Large intestine (tissue), 3 donors: ENCODE results near the gene TRIM22. TPM values are rescaled to one million over a fixed set of nuclear protein-coding genes. Genes with fewer than 3 reads are reported as not detected.
"Not testable (repeated sequence)": the region's sequence is repeated elsewhere in the genome, so short reads cannot be mapped to it uniquely, and the experiment has no call there.

ENCODE experiments used
- DNase-seq, 2 donors: peaks; one replicate each; pipeline versions ENCODE4 v3.0.0 to v3.0.0-alpha.2; 2013
- H3K27ac ChIP-seq: one replicate; pipeline ENCODE4 v1.5.1; 2013; ENCODE audit warnings: low read length
- H3K27me3 ChIP-seq: 2 replicates; pipeline ENCODE4 v1.6.1; 2013; ENCODE audit warnings: low read length; ENCODE audit not compliant: control insufficient read depth, insufficient read depth
- H3K36me3 ChIP-seq: 2 replicates; pipeline ENCODE4 v1.6.1; 2013; ENCODE audit warnings: low read length; ENCODE audit not compliant: control insufficient read depth, insufficient read depth
- H3K4me1 ChIP-seq: one replicate; pipeline ENCODE4 v1.6.1; 2013; ENCODE audit warnings: low read length; ENCODE audit not compliant: control insufficient read depth, insufficient read depth
- H3K4me3 ChIP-seq: one replicate; pipeline ENCODE4 v1.5.1; 2013; ENCODE audit warnings: low read length
- H3K9me3 ChIP-seq: one replicate; pipeline ENCODE4 v1.6.1; 2013; ENCODE audit warnings: mild to moderate bottlenecking, low read depth, low read length, moderate library complexity; ENCODE audit not compliant: control insufficient read depth
- WGBS: methylation state at CpG from one replicate; pipeline ENCODE4 v1.1.5; 2013; ENCODE audit warnings: low lambda C conversion rate; ENCODE audit not compliant: insufficient coverage; 5-methylcytosine and 5-hydroxymethylcytosine counted together
- polyA plus RNA-seq: library from polyadenylated mRNA; unstranded; fragments of 120-200 nt; gene quantifications from one replicate; pipeline ENCODE4 v1.2.1, GENCODE V29; 2013

TRIM22 gene
- polyA plus RNA-seq, 1 donor: 15.2 TPM

DNA sequence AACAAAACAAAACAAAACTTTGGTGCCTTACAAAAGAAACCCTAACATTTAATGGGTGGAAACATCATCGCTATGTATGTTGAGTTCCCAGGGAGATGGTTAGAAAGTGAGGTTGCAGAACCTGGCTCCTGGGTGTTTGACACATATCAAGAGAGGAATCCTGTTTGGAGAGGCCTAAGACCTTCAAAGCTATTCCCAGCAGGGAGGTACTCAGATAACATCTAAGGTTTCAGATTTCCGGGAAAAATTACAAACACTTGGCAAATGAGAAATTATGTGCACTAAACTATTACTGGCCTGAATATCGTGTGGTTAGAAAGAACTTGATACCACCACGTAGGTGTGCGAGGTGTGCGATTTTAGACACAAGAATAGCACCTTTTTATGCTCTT is 23.2 kb upstream of the TRIM22 start:
- Histone ChIP-seq H3K9me3 (no peaks in the 10 kb centered on the region), H3K4me1 (no peaks in the 10 kb centered on the region), H3K36me3 (peaks cover 33% of the 10 kb centered on the region), H3K27ac (no peak overlapping the region), H3K27me3 (no peaks in the 10 kb centered on the region), H3K4me3 (no peak overlapping the region)
- no CpG with 5 or more reads among the region's 6 CpGs for WGBS
- DNase-seq: no peak

DNA sequence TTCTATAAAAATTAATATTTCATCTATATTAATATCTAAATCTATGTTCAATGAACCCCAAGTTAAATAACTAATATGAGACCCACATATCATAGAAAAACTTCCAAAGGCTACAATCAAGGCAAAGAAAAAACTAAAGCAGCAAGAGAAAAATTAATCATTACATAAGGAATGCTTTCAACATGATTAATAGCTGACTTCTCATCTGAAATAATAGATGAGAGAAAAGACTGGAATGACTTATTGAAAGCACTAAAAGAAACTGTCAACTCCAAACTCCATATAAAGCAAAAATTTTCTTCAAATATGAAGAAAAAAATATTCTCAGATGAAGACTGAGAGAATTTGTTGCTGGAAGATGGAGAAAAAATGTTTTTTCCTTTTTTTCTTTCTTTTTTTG is 17.8 kb upstream of the TRIM22 start:
- peaks cover 13% of the 10 kb centered on the region for H3K36me3 ChIP-seq
- no peak for DNase-seq
- no peaks in the 10 kb centered on the region for H3K27me3 ChIP-seq
- H3K9me3 ChIP-seq: no peaks in the 10 kb centered on the region
- H3K4me3 ChIP-seq: no peak overlapping the region
- no peak overlapping the region for H3K27ac ChIP-seq
- no peaks in the 10 kb centered on the region for H3K4me1 ChIP-seq

DNA sequence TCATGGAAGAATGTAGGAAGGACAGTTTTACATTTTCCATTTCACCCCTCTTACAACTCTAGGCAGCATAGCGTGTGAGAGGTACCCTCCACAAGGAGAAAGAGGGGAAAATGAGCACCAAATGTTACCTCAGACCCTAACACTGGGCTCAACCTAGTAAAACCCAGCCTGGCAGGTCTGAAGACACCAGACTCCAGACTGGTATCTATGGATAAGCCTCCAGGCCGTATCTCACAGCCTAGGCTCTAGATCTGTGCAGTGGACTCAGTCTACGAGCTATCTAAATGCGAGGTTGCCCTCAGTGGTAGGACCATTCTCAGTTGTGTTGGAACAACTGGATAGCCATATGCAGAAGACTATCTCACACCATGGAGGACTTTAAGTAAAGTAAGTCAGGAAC is 15.2 kb upstream of the TRIM22 start:
- WGBS: no CpG with 5 or more reads among the region's 4 CpGs
- Histone ChIP-seq H3K4me1 (no peaks in the 10 kb centered on the region), H3K27me3 (no peaks in the 10 kb centered on the region), H3K36me3 (peaks cover 31% of the 10 kb centered on the region), H3K27ac (no peak overlapping the region), H3K9me3 (peaks cover 2% of the 10 kb centered on the region), H3K4me3 (no peak overlapping the region)
- no peak for DNase-seq

DNA sequence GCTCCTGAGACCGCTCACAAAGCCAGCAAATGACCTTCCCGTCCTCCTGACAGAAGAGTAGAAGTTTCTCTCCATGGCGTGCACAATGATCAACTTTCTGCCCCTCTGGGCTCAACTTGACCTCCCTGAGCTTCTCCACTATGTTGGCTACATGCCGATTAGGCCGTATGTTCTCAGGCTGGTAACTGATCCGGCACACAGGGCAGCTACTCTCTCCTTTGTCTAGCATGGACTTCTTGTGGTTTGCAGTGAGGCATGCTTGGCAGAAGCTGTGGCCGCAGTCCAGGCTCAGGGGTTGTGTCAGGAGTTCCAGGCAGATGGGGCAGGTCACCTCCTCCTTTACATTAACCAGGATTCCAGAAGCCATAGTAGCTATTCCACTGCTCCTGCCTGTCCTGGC is 9.8 kb upstream of the TRIM22 start:
- no peak for DNase-seq
- peaks cover 27% of the 10 kb centered on the region for H3K36me3 ChIP-seq
- no peaks in the 10 kb centered on the region for H3K27me3 ChIP-seq
- H3K4me1 ChIP-seq: no peaks in the 10 kb centered on the region
- H3K9me3 ChIP-seq: peaks cover 5% of the 10 kb centered on the region
- H3K27ac ChIP-seq: no peak overlapping the region
- no CpG with 5 or more reads among the region's 7 CpGs for WGBS
- H3K4me3 ChIP-seq: no peak overlapping the region

DNA sequence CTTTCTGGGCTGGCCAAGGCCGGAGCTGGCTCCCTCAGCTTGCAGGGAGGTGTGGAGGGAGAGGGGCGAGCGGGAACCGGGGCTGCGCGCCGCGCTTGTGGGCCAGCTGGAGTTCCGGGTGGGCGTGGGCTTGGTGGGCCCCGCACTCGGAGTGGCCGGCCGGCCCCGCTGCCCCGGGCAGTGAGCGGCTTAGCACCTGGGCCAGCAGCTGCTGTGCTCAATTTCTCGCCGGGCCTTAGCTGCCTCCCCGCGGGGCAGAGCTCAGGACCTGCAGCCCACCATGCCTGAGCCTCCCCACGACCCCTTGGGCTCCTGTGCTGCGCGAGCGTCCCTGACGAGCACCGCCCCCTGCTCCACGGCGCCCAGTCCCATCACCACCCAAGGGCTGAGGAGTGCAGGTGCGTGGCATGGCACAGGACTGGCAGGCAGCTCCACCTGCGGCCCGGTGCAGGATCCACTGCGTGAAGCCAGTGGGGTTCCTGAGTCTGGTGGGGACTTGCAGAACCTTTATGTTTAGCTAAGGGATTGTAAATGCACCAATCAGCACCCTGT is 6.6 kb upstream of the TRIM22 start:
- H3K27me3 ChIP-seq, H3K4me3 ChIP-seq, H3K27ac ChIP-seq, H3K9me3 ChIP-seq, DNase-seq, H3K4me1 ChIP-seq: not testable (repeated sequence)
- H3K36me3 ChIP-seq: peaks cover 21% of the 10 kb centered on the region
- WGBS: no CpG with 5 or more reads among the region's 33 CpGs

DNA sequence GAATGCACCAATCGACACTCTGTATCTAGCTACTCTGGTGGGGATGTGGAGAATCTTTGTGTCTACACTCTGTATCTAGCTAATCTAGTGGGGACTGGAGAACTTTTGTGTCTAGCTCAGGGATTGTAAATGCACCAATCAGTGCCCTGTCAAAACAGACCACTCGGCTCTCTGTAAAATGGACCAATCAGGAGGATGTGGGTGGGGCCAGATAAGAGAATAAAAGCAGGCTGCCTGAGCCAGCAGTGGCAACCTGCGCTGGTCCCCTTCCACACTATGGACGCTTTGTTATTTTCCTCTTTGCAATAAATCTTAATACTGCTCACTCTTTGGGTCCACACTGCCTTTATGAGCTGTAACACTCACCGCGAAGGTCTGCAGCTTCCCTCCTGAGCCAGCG is 6.0 kb upstream of the TRIM22 start:
- not testable (repeated sequence) for DNase-seq, H3K9me3 ChIP-seq, H3K4me1 ChIP-seq, H3K27me3 ChIP-seq
- H3K36me3 ChIP-seq: peaks cover 15% of the 10 kb centered on the region
- 80% methylated on average over 1 of the region's 7 CpGs for WGBS
- H3K4me3 ChIP-seq: peak overlapping the region; percentile 54
- H3K27ac ChIP-seq: peak overlapping the region; percentile 81

DNA sequence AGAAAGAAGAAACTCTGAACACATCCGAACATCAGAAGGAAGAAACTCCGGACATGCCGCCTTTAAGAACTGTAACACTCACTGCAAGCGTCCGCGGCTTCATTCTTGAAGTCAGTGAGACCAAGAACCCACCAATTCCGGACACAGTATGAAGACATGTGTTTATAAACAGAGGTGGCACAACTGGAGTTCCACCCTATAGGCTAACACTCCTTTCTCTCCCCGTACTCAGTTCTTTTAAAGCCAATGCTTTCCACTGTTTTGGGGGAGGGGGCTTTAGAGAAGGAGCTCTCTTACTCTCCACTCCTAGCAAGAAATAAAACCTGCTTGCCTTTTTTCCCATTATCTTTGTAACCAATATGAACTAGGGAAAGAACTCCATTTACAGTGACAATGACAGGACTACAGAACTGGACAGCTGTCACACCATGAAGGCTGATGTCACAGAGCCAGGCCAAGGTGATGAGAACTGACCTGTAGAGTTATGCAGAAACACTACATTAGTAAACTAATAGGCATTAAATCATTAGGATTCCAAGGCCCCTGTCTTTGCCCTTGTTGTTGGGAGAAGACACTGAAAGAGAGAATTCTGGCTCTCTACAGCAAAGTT is 5.4 kb upstream of the TRIM22 start:
- H3K4me3 ChIP-seq: peak overlapping the region; percentile 54
- H3K4me1 ChIP-seq: no peaks in the 10 kb centered on the region
- no peaks in the 10 kb centered on the region for H3K27me3 ChIP-seq
- H3K9me3 ChIP-seq: peaks cover 3% of the 10 kb centered on the region
- WGBS: no CpG with 5 or more reads among the region's 8 CpGs
- peak overlapping the region; percentile 81 for H3K27ac ChIP-seq
- no peak for DNase-seq
- peaks cover 10% of the 10 kb centered on the region for H3K36me3 ChIP-seq

DNA sequence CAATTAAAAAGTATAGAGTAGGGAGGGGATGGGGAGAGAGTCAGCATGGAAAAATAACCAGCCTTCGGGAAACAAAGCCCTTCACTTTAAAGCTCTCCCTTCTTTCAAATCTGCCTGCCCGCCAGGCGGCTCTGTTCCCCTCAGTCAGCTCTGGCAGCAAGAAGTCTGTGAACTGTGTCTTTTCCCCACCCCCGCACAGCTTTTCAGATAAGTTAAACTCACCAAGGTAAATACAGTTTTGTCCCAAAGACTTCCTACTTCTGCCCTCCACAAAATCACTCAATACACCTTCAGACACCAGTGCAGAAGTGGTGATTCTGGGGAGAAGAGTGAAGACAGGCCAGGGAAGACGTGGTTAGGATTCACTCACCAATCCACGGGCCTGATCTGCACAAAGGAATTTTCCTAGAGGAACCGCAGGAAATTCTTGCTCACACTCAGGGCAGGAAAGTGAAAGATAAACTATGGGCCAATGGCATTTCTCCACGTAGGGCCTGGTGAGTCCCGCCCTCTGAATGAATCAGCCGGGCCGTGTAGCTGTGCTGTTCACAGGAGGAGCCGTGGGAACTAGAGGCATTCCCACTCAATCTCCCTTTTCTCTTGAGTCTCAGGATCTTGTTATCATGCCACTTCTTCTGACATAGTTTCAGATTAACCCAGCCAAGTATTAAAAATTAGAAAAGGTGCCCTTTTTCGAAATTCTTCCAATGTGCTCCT is 4.8 kb upstream of the TRIM22 start, which contains the start of gene TRIM5:
Gene TRIM5, minus strand, starts transcription at position 429 of the 717 bp plus-strand sequence. CDS start 4,897 bp downstream, outside the sequence.
- peak within 1 kb of the TSS; percentile 81 for H3K27ac ChIP-seq
- WGBS: 0% methylated on average over 1 of the region's 13 CpGs
- peaks cover 3% of the 10 kb centered on the region for H3K9me3 ChIP-seq
- no peaks in the 10 kb centered on the region for H3K27me3 ChIP-seq
- H3K4me1 ChIP-seq: no peaks in the 10 kb centered on the region
- peak; percentile 91 to 96 for DNase-seq
- peaks cover 3% of the 10 kb centered on the region for H3K36me3 ChIP-seq
- peak within 1 kb of the TSS; percentile 54 for H3K4me3 ChIP-seq

DNA sequence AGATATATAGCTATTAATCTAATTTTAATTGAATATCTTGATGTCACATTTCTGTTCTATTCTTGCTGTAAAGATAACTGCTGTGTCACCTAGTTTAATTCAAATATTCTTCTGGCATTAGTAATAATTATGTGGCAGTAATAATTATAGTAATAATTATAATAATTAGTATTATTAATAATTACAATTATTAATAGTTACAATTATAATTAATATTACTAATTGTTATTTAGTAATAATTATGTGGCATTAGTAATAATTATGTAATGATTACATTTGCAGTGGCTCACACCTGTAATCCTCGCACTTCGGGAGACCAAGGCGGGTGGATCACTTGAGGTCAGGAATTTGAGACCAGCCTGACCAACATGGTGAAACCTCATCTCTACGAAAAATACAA is 3.2 kb upstream of the TRIM22 start:
- no peak overlapping the region for H3K27ac ChIP-seq
- no peak overlapping the region for H3K4me3 ChIP-seq
- H3K4me1 ChIP-seq: no peaks in the 10 kb centered on the region
- H3K36me3 ChIP-seq: no peaks in the 10 kb centered on the region
- peaks cover 3% of the 10 kb centered on the region for H3K9me3 ChIP-seq
- DNase-seq: no peak
- WGBS: 100% methylated on average over 1 of the region's 4 CpGs
- no peaks in the 10 kb centered on the region for H3K27me3 ChIP-seq

DNA sequence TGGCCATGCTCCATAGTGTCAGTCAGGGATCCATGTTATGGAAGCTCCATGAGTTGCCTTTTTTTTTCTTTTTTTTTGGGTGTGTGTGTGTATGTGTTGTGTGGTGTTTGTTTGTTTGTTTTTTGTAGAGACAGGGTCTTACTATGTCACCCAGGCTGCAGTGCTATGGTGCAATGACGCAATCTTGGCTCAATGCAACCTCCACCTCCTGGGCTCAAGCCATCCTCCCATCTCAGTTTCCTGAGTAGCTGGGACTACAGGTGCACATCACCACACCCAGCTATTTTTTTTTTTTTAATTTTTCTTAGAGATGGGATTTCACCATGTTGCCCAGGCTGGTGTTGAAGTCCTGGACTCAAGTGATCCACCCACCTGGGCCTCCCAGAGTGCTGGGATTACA is 1.1 kb upstream of the TRIM22 start:
- Histone ChIP-seq H3K4me1 (no peaks in the 10 kb centered on the region), H3K27ac (no peak overlapping the region), H3K9me3 (no peaks in the 10 kb centered on the region), H3K4me3 (no peak overlapping the region), H3K27me3 (no peaks in the 10 kb centered on the region), H3K36me3 (no peaks in the 10 kb centered on the region)
- no CpG with 5 or more reads among the region's 1 CpG for WGBS
- DNase-seq: no peak
